NB4 (cell line): ENCODE data around the gene MCF2L.

Experiments used
- DNase-seq: peaks from one replicate; pipeline ENCODE4 v3.0.0; 2010; ENCODE audit warnings: low read depth
- H3K4me3 ChIP-seq: one replicate; pipeline ENCODE4 v1.5.1; 2011; ENCODE audit warnings: mild to moderate bottlenecking, low read depth, low read length, moderate library complexity
- MYC ChIP-seq: IDR thresholded peaks from 2 replicates; pipeline ENCODE4 v1.6.1; 2011; ENCODE audit warnings: low read depth, low read length
- POLR2A ChIP-seq: IDR thresholded peaks from 2 replicates; pipeline ENCODE4 v1.6.1; 2011; ENCODE audit warnings: mild to moderate bottlenecking; ENCODE audit not compliant: insufficient read length; ENCODE audit errors: extremely low read depth
- TF ChIP-seq, protein P1 (sequence below): IDR thresholded peaks from 2 replicates; pipeline ENCODE4 v1.6.1; 2011; ENCODE audit warnings: low read depth, low read length
- TF ChIP-seq, protein P2 (sequence below): IDR thresholded peaks from one replicate; pipeline ENCODE4 v1.5.1; 2012; ENCODE audit warnings: low read depth, low read length

MCF2L gene

DNA sequence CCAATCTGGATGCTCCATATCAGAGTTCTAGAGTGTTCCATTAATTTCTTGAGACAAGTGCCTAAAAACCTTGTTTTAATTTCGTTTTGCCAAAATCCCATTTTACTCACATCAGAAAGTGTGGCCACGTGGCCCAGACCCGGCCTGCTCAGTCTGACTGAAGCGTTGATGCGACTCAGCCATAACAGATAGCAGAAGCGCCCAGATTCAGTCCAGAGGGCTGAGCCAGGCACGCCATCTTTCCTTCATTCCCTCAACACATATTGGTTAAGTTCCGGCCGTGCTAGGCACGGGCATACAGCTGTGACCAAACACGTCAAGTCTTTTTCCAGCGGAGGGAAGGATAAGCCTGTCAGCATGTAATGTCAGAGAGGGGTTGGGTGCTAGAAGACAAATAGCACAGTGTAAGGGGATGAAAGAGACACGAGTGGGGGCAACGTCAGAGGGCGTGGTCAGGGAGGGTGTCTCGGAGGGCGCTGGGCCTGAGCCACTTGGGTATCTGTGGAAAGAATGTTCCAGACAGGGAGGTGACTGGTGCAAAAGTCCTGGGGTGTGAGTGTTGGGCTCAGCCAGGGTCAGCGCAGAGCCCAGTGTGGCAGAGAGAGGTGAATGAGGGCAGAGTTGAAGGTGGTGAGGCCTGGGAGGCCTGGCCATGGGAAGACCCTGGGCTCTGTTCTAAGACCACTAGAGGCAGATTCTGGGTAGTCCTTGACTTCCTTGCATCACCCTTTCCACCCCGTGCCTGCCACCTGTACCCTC lies 156.7 kb downstream of the MCF2L start:
- no peak for TF ChIP-seq POLR2A
- TF ChIP-seq MYC = no peak
- TF ChIP-seq, protein P1, sequence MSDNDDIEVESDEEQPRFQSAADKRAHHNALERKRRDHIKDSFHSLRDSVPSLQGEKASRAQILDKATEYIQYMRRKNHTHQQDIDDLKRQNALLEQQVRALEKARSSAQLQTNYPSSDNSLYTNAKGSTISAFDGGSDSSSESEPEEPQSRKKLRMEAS = no peak
- TF ChIP-seq, protein P2, sequence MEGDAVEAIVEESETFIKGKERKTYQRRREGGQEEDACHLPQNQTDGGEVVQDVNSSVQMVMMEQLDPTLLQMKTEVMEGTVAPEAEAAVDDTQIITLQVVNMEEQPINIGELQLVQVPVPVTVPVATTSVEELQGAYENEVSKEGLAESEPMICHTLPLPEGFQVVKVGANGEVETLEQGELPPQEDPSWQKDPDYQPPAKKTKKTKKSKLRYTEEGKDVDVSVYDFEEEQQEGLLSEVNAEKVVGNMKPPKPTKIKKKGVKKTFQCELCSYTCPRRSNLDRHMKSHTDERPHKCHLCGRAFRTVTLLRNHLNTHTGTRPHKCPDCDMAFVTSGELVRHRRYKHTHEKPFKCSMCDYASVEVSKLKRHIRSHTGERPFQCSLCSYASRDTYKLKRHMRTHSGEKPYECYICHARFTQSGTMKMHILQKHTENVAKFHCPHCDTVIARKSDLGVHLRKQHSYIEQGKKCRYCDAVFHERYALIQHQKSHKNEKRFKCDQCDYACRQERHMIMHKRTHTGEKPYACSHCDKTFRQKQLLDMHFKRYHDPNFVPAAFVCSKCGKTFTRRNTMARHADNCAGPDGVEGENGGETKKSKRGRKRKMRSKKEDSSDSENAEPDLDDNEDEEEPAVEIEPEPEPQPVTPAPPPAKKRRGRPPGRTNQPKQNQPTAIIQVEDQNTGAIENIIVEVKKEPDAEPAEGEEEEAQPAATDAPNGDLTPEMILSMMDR = no peak
- H3K4me3 ChIP-seq = no peak overlapping the region
- no peak for DNase-seq

DNA sequence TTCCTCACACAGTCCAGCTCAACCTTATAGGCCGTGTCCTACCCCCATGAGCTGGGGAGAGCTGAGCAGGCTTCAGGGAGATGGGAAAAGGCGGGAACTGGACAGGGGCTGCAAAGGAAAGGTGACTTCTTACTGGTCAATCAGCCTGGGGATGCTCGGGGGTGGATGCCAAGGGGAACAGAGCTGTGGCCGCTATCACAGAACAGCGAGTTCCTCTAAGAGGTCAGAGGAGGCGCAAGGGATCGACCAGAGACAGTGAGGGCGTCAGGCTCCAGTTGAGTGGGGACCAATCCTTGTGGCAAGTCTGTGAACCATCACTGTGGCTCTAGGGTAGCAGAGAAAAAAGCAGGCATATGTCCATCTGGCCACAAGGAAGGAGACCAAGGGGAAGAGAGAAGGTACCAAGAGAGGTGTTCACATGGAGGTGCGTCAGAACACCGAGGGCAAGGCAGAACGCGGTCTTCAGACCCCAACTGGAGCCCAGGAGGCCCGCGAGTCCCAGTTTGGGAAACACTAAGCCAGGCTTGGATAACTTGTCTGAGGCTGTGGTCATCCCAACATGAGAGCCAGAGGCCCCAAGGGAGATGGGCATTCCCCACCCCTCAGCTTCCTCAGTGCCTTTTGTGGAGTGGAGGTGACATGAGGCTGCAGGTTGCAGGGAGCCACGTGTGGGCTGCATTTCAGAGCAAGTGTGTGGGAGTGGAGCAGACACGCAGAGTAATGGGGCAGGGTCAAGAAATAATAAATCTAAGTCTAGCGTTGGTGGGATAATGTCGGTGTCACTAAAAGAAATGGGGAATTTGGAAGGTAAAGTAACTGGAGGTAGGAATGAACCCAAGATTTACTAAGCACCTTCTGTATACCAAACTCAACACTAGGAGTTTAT lies 157.5 kb downstream of the MCF2L start:
- TF ChIP-seq, protein P1 = no peak
- TF ChIP-seq, protein P2 = no peak
- no peak for TF ChIP-seq MYC
- no peak for TF ChIP-seq POLR2A
- no peak overlapping the region for H3K4me3 ChIP-seq
- no peak for DNase-seq

DNA sequence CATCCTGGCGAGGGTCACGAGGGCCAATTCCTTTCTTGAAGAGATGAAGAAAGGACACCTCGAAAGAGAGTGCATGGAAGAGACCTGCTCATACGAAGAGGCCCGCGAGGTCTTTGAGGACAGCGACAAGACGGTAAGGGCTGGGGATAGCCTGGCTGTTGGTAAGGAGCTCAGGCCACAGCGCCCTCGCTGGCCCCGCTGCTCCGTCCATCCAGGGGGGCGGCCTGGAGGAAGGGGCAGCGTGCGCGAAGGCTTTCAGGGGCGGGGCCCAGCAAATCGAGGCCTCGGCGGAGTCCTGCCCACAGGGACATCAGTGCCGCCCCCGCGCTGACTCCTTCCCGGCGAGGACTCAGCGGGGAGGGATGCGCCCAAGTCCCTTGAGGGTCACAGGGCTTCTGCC lies 160.5 kb downstream of the MCF2L start:
- TF ChIP-seq, protein P1 = no peak
- TF ChIP-seq POLR2A = no peak
- TF ChIP-seq, protein P2 = no peak
- TF ChIP-seq MYC = no peak
- no peak overlapping the region for H3K4me3 ChIP-seq
- DNase-seq = no peak

DNA sequence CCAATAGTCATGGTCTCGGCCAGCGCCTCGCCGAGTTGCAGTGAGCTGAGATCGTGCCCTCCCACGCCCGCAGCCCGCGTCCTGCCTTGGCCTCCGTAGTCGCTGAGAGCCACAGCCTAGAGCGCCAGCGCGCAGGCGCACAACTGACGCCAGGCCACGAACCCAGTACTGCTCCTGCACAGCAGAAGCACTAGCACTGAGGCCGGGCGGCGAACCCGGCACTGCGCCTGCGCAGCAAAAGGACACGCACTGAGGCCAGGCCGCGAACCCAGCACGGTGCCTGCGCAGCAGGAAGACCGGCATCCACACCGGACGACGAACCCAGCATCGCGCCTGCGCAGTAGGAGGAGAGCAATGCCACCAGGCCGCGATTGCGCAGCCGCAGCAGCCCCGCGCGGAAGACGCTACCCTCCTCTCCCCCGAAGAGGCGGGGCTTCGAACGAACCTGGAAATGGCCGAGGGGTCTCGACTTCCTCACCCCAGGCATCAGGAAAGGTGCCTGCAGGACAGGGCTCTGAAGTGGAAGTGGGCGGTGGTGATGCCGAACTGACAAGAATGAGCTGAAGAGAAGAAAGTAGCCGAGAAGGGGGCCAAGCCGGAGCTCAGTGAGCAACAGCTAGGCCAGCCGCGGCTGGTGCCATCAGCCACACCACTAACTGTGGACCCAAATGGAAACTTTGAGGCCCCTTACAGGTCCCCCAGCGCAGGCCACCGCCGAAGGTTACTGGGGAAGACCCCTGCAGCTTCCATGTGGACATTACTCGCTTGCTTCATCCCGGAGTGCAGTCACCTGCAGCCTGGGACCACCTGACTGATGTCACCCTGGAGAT lies 161.1 kb downstream of the MCF2L start:
- no peak overlapping the region for H3K4me3 ChIP-seq

DNA sequence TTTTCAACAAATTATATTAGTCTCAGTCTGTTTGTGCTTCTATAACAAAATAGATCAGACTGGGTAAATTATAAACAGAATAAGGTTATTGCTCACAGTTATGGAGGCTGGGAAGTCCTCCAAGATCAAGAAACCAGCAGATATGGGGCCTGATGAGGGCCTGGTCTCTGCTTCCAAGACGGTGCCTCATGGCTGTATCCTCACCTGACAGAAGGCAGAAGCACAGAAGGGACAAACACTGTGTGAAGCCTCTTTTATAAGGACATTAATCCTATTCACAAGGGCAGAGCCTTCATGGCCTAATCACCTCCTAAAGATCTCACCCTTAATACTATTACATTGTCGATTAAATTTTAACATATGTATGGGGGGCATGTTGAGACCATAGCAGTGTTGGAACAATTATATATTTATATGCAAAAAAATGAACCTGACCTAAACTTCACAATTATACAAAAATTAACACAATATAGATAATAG lies 166.3 kb downstream of the MCF2L start:
- TF ChIP-seq, protein P2 = no peak
- TF ChIP-seq, protein P1 = no peak
- TF ChIP-seq POLR2A = no peak
- no peak for TF ChIP-seq MYC
- no peak overlapping the region for H3K4me3 ChIP-seq
- no peak for DNase-seq

More for the DNA sequence above, 161.1 kb downstream of the MCF2L start:
- TF ChIP-seq, protein P2 = no peak
- TF ChIP-seq, protein P1 = no peak
- TF ChIP-seq POLR2A (no peak), MYC (no peak)
- DNase-seq = no peak
